GM12872 (cell line): ENCODE data around the gene TDRD1.

Experiments
- CTCF ChIP-seq: IDR thresholded peaks from 3 replicates; pipeline ENCODE4 v1.5.1; 2011; ENCODE audit warnings: low read depth, mild to moderate bottlenecking, low read length, moderate library complexity; ENCODE audit not compliant: insufficient read depth

TDRD1 gene

DNA sequence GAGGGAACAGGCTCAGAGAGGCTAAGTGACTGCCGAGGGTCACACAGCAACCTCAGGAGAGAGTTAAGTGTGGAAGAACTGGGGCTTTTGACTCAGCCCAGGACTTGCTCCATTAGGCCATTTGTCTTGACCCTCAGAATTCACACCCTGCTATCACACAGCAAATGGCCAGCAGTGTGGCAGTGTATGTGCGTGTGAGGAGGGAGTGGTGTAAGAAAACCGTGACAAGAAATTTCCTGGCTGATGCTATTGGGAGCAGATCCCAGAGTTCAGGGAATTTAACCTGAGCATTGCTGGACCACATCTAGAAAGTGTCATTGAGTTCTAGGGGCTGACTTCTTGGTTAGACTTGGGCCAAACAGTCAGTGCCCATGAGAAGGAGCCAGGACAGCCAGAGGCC is 78.3 kb downstream of the TDRD1 start:
- TF ChIP-seq CTCF = no peak

- TF ChIP-seq CTCF = no peak
Measured at GRCh38 chr10:114258274-114258840, 79.2 kb downstream of the TDRD1 start.

DNA sequence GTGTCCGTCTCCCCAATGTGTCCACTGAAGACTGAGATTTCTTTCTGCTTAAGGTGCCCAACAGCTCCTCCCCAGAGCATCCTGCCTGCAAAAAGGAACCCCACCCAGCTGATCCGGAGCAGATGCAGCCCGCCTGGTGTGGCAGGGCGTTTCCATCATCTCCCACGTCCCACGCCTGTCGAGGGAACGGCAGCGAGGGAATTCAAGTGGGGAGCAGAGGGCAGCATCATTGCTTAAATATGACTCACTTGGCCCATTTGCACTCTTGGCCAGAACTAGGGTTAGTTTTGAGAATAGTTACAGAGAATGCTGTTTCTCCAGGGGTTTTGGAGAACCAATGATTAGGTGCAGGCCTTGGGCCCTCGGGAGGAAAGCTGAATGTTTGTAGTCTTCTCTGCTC is 80.7 kb downstream of the TDRD1 start:
- no peak for TF ChIP-seq CTCF

GRCh38 chr10:114260366-114260765 is 81.2 kb downstream of the TDRD1 start:
- TF ChIP-seq CTCF = no peak

DNA sequence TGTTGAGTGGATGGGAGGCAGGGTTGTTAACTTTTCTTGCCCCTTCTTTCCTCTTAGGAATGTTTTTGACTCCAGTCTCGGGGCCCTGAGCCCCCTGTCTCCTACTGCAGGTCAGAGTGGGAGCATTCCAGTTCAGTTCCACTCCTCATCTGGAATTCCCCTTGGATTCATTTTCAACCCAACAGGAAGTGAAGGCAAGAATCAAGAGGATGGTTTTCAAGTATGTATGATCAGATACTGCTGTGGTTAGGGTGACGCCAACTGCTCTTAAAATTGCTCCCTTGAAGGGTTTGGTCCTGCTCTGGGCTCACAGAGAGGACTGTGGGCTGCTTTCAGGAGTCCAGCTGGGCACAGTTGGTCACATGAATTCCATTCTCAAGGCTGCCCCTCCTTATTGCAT is 81.9 kb downstream of the TDRD1 start:
- TF ChIP-seq CTCF = no peak

- no peak for TF ChIP-seq CTCF
Measured at GRCh38 chr10:114262496-114262895, 83.3 kb downstream of the TDRD1 start.

DNA sequence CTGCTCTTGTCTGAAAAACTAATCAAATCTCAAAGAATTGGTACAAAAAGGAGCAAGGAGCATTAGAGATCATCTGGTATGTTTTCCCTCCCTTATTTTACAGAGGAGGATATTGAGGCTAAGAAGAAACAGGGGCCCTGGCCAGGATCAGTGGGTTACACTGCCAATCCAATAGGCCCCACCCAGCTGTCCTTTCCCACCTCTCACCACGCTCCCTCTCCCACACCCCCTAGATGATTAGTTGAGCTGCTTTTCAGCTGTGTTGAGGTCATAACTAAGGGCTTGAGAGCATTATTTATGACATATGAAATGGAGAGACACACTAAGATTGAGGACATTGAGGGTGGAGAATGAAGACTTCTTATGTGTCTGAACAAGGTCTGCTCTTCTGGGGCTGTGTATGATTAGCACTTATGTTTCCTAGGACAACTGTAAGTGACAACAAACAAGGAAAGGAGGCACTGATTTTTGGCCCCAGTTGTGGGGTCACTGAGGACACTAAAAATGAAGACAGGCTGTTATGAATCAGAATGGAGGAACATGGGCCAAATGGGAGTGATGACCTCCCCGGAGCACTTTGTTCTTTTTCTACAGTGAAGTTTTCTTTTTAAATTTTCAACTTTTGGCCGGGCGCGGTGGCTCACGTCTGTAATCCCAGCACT is 86.4 kb downstream of the TDRD1 start:
- no peak for TF ChIP-seq CTCF

DNA sequence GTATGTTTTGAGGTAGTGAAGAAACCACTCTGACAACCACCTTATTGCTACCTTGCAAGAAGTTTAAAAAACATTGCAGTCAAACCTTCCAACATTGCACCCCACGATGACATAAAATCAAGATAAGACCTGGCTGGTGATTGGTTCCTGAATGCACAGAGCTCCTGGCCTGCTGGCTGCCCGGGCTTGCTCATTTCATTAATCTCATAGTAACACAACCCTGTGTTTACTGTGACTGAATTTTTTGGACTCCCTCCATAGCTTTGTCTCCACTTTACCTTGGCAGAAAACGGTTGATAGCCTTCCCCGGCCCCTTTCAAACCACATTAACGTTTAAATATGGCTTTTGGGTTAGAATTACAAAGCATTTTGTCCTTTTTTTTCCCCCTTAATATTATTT is 87.4 kb downstream of the TDRD1 start:
- TF ChIP-seq CTCF = no peak
